Effector memory CD4-positive, alpha-beta T cell (primary cell): ENCODE measurements around the gene ZMAT3.
"Not testable (repeated sequence)": the region's sequence is repeated elsewhere in the genome, so short reads cannot be mapped to it uniquely, and the experiment has no call there.

Experiments used
- DNase-seq, 3 donors: peaks; one replicate each; pipeline ENCODE4 v3.0.0-alpha.2; 2020
- H3K27ac ChIP-seq: 2 replicates; pipeline ENCODE4 v1.7.0; 2013; ENCODE audit warnings: mild to moderate bottlenecking, low read length, moderate library complexity; ENCODE audit not compliant: insufficient read depth, poor library complexity, severe bottlenecking
- H3K27me3 ChIP-seq: replicated peaks from 2 replicates; pipeline ENCODE4 v1.7.0; 2013; ENCODE audit warnings: mild to moderate bottlenecking, low read length; ENCODE audit not compliant: insufficient read depth, control insufficient read depth, poor library complexity, severe bottlenecking
- H3K36me3 ChIP-seq: 2 replicates; pipeline ENCODE4 v1.7.0; 2013; ENCODE audit warnings: mild to moderate bottlenecking, low read length, moderate library complexity; ENCODE audit not compliant: control insufficient read depth, insufficient read depth
- H3K4me1 ChIP-seq: 2 replicates; pipeline ENCODE4 v1.7.0; 2013; ENCODE audit warnings: low read length, mild to moderate bottlenecking; ENCODE audit not compliant: control insufficient read depth, insufficient read depth, poor library complexity, severe bottlenecking
- H3K4me3 ChIP-seq: 2 replicates; pipeline ENCODE4 v1.7.0; 2013; ENCODE audit warnings: low read length, low read depth, mild to moderate bottlenecking; ENCODE audit not compliant: insufficient read depth, poor library complexity, severe bottlenecking
- H3K9me3 ChIP-seq: 2 replicates; pipeline ENCODE4 v1.7.0; 2013; ENCODE audit warnings: mild to moderate bottlenecking, low read length, moderate library complexity; ENCODE audit not compliant: control insufficient read depth

Gene ZMAT3

DNA sequence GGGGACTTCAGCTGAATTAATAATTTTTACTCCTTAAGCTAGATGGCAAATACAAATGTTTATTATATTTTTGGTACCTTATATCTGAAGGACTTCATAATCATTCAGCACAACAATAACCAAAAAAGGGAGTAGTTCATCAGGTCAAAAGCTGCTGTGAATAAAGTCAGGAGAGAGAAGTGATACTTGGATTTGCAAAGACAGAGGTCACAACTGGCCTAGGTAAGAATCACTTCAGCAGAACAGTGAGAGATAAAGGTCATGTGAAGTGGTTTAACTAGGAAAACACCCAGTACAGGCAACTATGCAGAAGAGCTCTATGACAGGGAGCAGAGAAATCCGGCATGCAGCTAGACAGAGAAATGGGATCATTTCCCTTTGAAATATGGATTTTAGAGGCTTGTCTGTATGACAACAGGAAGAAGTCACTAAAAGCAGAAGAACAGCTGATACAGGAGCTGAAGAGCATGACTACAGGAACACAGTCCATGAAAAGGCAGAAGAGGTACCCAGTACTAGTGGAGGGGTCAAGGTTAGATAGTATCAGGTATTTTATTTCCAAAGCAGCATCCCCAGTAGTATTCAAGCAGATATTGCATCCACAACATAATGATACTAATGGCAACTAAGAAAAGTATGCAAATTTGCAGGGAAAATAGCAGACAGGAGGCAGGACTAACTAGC lies 25.7 kb downstream of the ZMAT3 start:
- H3K27me3 ChIP-seq = no peaks in the 10 kb centered on the region
- no peak for DNase-seq
- no peaks in the 10 kb centered on the region for H3K9me3 ChIP-seq
- H3K4me3 ChIP-seq = no peak overlapping the region
- H3K36me3 ChIP-seq = no peaks in the 10 kb centered on the region
- H3K27ac ChIP-seq = no peak overlapping the region
- H3K4me1 ChIP-seq = no peaks in the 10 kb centered on the region

DNA sequence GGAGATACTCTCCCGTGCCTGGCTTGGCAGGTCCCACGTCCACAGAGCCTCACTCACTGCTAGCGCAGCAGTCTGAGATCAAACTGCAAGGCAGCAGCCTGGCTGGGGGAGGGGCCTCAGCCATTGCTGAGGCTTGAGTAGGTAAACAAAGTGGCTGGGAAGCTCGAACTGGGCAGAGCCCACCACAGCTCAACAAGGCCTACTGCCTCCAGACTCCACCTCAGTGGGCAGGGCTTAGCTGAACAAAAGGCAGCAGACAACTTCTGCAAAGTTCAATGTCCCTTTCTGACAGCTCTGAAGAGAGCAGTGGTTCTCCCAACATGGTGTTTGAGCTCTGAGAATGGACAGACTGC lies 32.7 kb downstream of the ZMAT3 start:
- H3K27ac ChIP-seq, H3K4me3 ChIP-seq, H3K27me3 ChIP-seq, H3K36me3 ChIP-seq, H3K9me3 ChIP-seq, DNase-seq: not testable (repeated sequence)
- peaks cover 20% of the 10 kb centered on the region for H3K4me1 ChIP-seq

DNA sequence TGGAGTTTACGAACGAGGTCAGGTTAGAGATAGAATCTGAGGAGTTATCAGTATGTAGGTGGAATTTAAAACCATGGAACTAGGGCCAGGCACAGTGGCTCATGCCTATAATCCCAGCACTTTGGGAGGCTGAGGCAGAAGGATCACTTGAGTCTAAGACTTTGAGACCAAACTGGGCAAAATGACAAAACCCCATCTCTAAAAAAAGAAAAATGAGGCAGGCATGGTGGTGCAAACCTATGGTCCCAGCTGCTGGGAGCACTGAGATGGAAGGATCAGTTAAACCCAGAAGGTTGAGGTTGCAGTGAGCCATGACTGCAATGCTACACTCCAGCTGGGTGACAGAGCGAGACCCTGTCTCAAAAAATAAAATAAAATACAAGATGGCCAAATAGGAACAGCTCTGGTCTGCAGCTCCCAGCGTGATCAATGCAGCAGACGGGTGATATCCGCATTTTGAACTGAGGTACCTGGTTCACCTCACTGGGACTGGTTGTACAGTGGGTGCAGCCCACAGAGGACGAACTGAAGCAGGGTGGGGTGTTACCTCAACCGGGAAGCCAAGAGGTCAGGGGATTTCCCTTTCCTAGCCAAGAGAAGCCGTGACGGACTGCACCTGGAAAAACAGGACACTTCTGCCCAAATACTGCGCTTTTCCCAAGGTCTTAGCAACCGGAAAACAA lies 33.3 kb downstream of the ZMAT3 start:
- DNase-seq = no peak
- peak overlapping the region; percentile 50 for H3K27ac ChIP-seq
- H3K9me3 ChIP-seq = no peaks in the 10 kb centered on the region
- H3K4me3 ChIP-seq = peak overlapping the region; percentile 13
- no peaks in the 10 kb centered on the region for H3K36me3 ChIP-seq
- H3K4me1 ChIP-seq = peaks cover 20% of the 10 kb centered on the region
- no peaks in the 10 kb centered on the region for H3K27me3 ChIP-seq

DNA sequence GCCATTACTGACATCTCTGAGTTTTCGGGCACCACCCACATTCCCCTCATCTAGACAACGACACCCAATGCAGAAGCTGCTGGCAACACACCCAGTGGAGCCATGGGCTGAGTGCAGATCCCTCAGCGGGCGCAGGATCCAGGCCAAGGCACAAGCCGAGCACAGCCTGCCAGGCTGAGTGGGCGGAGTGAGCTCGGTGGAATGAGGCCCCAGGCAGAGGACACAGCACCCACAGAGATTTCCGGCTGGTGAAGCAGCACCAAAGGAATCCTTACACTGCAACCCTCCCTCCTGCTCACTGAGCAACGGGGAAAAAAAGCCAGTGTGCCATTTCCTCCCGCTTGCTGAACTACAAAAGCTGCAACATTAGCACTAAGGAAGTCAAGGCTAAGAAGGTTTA lies 34.3 kb downstream of the ZMAT3 start:
- Histone ChIP-seq H3K4me1 (peaks cover 20% of the 10 kb centered on the region), H3K27me3 (no peaks in the 10 kb centered on the region), H3K4me3 (peak overlapping the region; percentile 13), H3K9me3 (no peaks in the 10 kb centered on the region), H3K27ac (peak overlapping the region; percentile 50), H3K36me3 (no peaks in the 10 kb centered on the region)
- DNase-seq = peak in 2 of 3 donors; percentile 17 to 19

DNA sequence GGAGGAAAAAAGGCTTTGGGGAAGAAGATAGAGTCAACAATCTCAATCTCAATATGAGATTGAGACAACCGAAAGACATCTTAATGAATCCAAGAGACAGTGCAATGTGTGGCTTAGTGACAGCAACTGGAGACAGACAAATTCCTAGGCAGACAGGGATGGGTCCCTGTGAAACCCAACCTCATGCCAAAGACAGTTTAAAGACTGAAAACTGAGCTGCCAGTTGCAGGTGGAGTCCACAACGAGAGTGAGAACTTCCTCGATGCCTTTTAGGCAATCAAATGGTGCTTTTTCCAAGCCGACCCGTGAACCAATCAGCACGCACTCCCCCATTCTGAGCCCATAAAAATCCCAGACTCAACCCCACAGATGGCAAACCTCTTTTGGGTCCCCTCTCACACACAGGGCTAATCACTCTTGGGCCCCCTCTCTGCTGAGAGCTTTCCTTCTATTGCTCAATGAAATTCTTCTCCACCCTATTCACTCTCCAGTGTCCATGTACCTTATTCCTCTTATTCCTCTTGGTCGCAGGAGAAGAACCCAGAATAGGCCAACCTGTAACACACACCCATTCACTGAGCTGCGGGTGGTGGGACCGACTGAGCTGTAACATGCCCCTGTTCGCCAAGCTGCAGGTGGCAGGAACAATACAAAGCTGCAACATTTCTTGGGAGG lies 34.8 kb downstream of the ZMAT3 start:
- Histone ChIP-seq H3K36me3 (no peaks in the 10 kb centered on the region), H3K27ac (peak overlapping the region; percentile 50), H3K4me1 (peaks cover 20% of the 10 kb centered on the region), H3K4me3 (peak overlapping the region; percentile 13), H3K27me3 (no peaks in the 10 kb centered on the region), H3K9me3 (no peaks in the 10 kb centered on the region)
- no peak for DNase-seq

DNA sequence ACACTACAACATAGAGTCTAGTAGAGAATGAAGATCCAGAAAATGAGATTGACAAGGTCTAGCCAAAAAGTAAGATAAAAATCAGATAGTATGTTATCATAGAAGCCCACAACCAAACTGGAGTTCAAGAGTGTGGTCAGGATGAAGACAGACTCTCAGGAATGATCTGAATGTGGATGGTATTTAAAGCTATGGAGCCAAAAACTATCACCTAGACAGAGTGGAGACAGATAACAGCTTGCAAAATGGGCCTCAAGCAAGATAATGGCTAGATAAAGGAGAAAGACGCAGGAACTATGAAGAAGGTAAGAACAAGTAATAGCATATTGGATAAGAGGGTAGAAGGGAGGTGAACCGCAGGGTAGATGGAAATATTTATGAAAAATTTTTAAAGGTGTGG lies 35.4 kb downstream of the ZMAT3 start:
- no peak overlapping the region for H3K27ac ChIP-seq
- no peak for DNase-seq
- no peak overlapping the region for H3K4me3 ChIP-seq
- H3K27me3 ChIP-seq = no peaks in the 10 kb centered on the region
- H3K9me3 ChIP-seq = no peaks in the 10 kb centered on the region
- peaks cover 20% of the 10 kb centered on the region for H3K4me1 ChIP-seq
- H3K36me3 ChIP-seq = no peaks in the 10 kb centered on the region

DNA sequence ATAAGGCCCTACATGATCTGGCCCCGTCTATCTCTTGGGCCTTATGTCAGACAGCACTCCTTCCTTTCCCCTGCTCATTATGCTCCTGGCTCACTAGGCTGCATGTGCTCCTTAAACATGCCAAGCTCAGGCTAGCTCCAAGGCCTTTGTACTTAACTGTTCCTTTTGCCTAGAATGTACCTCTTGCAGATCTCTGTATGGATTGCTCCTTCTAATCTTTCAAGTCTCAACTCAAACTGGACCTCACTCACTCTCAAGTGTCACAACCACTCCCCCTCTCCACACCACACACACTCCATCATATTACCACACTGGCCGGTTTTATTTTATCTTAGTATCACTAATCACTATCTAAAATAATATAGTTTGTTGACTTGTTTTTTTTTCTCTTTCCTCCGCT lies 36.4 kb downstream of the ZMAT3 start:
- Histone ChIP-seq H3K4me1 (peaks cover 20% of the 10 kb centered on the region), H3K36me3 (no peaks in the 10 kb centered on the region), H3K27me3 (no peaks in the 10 kb centered on the region), H3K27ac (no peak overlapping the region), H3K4me3 (no peak overlapping the region), H3K9me3 (no peaks in the 10 kb centered on the region)
- no peak for DNase-seq

DNA sequence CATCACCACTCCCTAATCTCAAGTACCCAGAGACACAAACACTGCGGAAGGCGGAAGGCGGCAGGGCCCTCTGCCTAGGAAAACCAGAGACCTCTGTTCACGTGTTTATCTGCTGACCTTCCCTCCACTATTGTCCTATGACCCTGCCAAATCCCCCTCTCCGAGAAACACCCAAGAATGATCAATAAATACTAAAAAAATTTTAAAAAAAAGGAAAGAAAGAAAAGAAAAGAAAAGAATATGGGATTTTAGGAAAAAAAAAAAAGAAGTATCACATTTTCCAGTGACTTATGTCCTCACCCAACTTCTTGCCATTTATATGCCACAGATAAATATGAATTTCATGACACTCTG lies 38.3 kb downstream of the ZMAT3 start:
- not testable (repeated sequence) for H3K4me3 ChIP-seq, DNase-seq, H3K27ac ChIP-seq, H3K27me3 ChIP-seq, H3K36me3 ChIP-seq, H3K9me3 ChIP-seq
- peaks cover 14% of the 10 kb centered on the region for H3K4me1 ChIP-seq

DNA sequence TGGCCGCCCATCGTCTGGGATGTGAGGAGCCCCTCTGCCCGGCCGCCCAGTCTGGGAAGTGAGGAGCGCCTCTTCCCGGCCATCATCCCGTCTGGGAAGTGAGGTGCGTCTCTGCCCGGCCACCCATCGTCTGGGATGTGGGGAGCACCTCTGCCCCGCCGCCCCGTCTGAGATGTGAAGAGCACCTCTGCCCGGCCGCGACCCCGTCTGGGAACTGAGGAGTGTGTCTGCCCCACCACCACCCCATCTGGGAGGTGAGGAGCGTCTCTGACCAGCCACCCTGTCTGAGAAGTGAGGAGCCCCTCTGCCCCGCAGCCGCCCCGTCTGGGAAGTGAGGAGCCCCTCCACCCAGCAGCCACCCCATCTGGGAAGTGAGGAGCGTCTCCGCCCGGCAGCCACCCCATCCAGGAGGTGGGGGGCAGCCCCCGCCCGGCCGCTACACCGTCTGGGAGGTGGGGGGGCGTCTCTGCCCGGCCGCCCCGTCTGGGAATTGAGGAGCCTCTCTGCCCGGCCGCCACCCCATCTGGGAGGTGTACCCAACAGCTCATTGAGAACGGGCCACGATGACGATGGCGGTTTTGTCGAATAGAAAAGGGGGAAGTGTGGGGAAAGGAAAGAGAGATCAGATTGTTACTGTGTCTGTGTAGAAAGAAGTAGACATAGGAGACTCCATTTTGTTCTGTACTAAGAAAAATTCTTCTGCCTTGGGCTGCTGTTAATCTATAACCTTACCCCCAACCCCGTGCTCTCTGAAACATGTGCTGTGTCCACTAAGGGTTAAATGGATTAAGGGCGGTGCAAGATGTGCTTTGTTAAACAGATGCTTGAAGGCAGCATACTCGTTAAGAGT lies 38.9 kb downstream of the ZMAT3 start:
- not testable (repeated sequence) for H3K4me3 ChIP-seq, H3K9me3 ChIP-seq, DNase-seq, H3K27me3 ChIP-seq, H3K27ac ChIP-seq, H3K36me3 ChIP-seq, H3K4me1 ChIP-seq
